Right atrium auricular region (tissue), 2 donors: ENCODE data around the gene DCUN1D2. TPM values are rescaled to one million over a fixed set of nuclear protein-coding genes. Genes with fewer than 3 reads are reported as not detected.

ENCODE experiments used
- DNase-seq: peaks from one replicate; pipeline ENCODE4 v3.0.0-alpha.2; 2019; ENCODE audit warnings: low spot score
- H3K27ac ChIP-seq, 2 donors: fragments of 200-600 bp; sonication (generic); 1 replicate in 1 of 2; 2 replicates in 1 of 2; pipeline ENCODE4 v1.5.1; 2016 to 2019
- H3K27me3 ChIP-seq, 2 donors: fragments of 200-600 bp; sonication (generic); one replicate each; pipeline versions ENCODE4 v1.5.1 to v1.6.0; 2017 to 2019
- H3K36me3 ChIP-seq: fragments of 200-600 bp; sonication (generic); one replicate; pipeline ENCODE4 v1.5.1; 2016
- H3K4me1 ChIP-seq, 2 donors: fragments of 200-600 bp; sonication (generic); one replicate each; pipeline versions ENCODE4 v1.5.1 to v1.6.0; 2017 to 2019
- H3K4me3 ChIP-seq, 2 donors: fragments of 200-600 bp; sonication (generic); 1 replicate in 1 of 2; 2 replicates in 1 of 2; pipeline ENCODE4 v1.5.1; 2017 to 2019; ENCODE audit warnings: mild to moderate bottlenecking in 1 of 2, moderate library complexity in 1 of 2
- H3K9me3 ChIP-seq, 2 donors: fragments of 200-600 bp; sonication (generic); one replicate each; pipeline ENCODE4 v1.5.1; 2019
- CTCF ChIP-seq, 2 donors: fragments of 200-600 bp; sonication (generic); IDR thresholded peaks; one replicate each; pipeline ENCODE4 v1.5.1; 2019; ENCODE audit warnings: antibody characterized with exemption in 2 of 2
- total RNA-seq, 2 donors: library from RNA; depleted of rRNA; stranded (reverse); fragments of >200 nt; gene quantifications; one replicate each; pipeline ENCODE4 v1.1.0, GENCODE V29; 2016

The DCUN1D2 gene
- total RNA-seq, 2 donors from 2014 or later = 45.3 to 65.5 TPM

GRCh38 chr13:113426591-113426986 is 63.9 kb downstream of the DCUN1D2 start:
- H3K4me3 ChIP-seq = no peak overlapping the region
- no peak for TF ChIP-seq CTCF (IDR thresholded peaks at IDR 0.05)
- no peaks in the 10 kb centered on the region for H3K9me3 ChIP-seq
- no peak overlapping the region for H3K27ac ChIP-seq
- DNase-seq = no peak
- no peaks in the 10 kb centered on the region for H3K27me3 ChIP-seq
- no peaks in the 10 kb centered on the region for H3K4me1 ChIP-seq
- H3K36me3 ChIP-seq = peaks cover 82% of the 10 kb centered on the region

GRCh38 chr13:113425941-113426590 is 64.4 kb downstream of the DCUN1D2 start:
- H3K27ac ChIP-seq = no peak overlapping the region
- H3K4me3 ChIP-seq = no peak overlapping the region
- H3K9me3 ChIP-seq = no peaks in the 10 kb centered on the region
- peaks cover 84% of the 10 kb centered on the region for H3K36me3 ChIP-seq
- TF ChIP-seq CTCF (IDR thresholded peaks at IDR 0.05) = no peak
- no peaks in the 10 kb centered on the region for H3K27me3 ChIP-seq
- DNase-seq = no peak
- H3K4me1 ChIP-seq = no peaks in the 10 kb centered on the region

- TF ChIP-seq CTCF (IDR thresholded peaks at IDR 0.05) = no peak
- Histone ChIP-seq H3K27ac (no peak overlapping the region), H3K4me3 (no peak overlapping the region), H3K9me3 (no peaks in the 10 kb centered on the region), H3K27me3 (no peaks in the 10 kb centered on the region), H3K4me1 (no peaks in the 10 kb centered on the region), H3K36me3 (peaks cover 76% of the 10 kb centered on the region)
- DNase-seq = no peak
These were observed 66.9 kb downstream of the DCUN1D2 start for GRCh38 chr13:113423520-113424163.

GRCh38 chr13:113422807-113423519 is 67.5 kb downstream of the DCUN1D2 start:
- DNase-seq = no peak
- Histone ChIP-seq H3K4me3 (no peak overlapping the region), H3K9me3 (no peaks in the 10 kb centered on the region), H3K27me3 (no peaks in the 10 kb centered on the region), H3K27ac (no peak overlapping the region), H3K4me1 (no peaks in the 10 kb centered on the region), H3K36me3 (peaks cover 70% of the 10 kb centered on the region)
- TF ChIP-seq CTCF (IDR thresholded peaks at IDR 0.05) = no peak

GRCh38 chr13:113421673-113422270 is 68.7 kb downstream of the DCUN1D2 start:
- Histone ChIP-seq H3K4me3 (no peak overlapping the region), H3K36me3 (peaks cover 60% of the 10 kb centered on the region), H3K4me1 (no peaks in the 10 kb centered on the region), H3K27me3 (no peaks in the 10 kb centered on the region), H3K27ac (no peak overlapping the region), H3K9me3 (no peaks in the 10 kb centered on the region)
- no peak for DNase-seq
- TF ChIP-seq CTCF (IDR thresholded peaks at IDR 0.05) = no peak
